ENCODE data around the gene OPALIN.

DNA sequence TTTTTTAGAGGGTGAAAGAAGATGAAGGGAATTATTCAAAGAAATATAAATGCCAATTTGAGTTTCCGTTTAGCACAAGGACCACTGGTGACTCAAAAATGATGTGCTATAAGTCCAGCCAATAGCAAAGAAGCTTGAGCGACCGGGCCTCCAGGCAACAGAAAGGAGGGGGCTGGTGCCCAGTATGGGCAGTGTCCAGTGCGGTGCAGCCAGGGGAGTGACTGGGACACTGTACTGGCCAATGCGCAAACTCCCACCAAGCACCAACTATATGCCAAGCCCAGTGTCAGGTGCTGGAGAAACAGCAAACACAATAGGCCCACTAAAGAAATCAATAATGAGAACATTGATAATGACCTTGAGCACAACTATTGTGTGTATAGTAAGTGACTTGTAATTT, 10.2 kb upstream of the OPALIN start:
- TF ChIP-seq EP300 (IDR thresholded peaks at IDR 0.05) (no peak), POLR2A (IDR thresholded peaks at IDR 0.05; ENCODE audit: low read depth) (no peak), CTCF (IDR thresholded peaks at IDR 0.05) (no peak)

Measured in esophagus muscularis mucosa (tissue), 4 donors.